Loucy (cell line): Measurements from ENCODE around the gene TDRD9.

Source experiments
- H2AFZ ChIP-seq: fragments of 200-600 bp; sonication (generic); 2 replicates; pipeline ENCODE4 v1.6.0; 2016; ENCODE audit warnings: antibody characterized with exemption, mild to moderate bottlenecking, low read length, moderate library complexity
- H3F3A ChIP-seq: fragments of 200-600 bp; 2 replicates; pipeline ENCODE4 v1.6.0; 2016; ENCODE audit warnings: antibody characterized with exemption, low read depth, mild to moderate bottlenecking
- H3K27me3 ChIP-seq: fragments of 200-600 bp; sonication (generic); 2 replicates; pipeline ENCODE4 v1.6.1; 2014; ENCODE audit warnings: low read length, mild to moderate bottlenecking; ENCODE audit not compliant: insufficient read depth, poor library complexity, severe bottlenecking
- H3K36me3 ChIP-seq: fragments of 200-600 bp; sonication (generic); 2 replicates; pipeline ENCODE4 v1.6.1; 2016; ENCODE audit warnings: low read length; ENCODE audit not compliant: insufficient read depth
- H3K4me1 ChIP-seq: fragments of 200-600 bp; sonication (generic); 2 replicates; pipeline ENCODE4 v1.5.1; 2014; ENCODE audit warnings: low read length, mild to moderate bottlenecking; ENCODE audit not compliant: insufficient read depth, poor library complexity, severe bottlenecking
- H3K4me2 ChIP-seq: fragments of 200-600 bp; sonication (generic); 2 replicates; pipeline ENCODE4 v1.6.0; 2014; ENCODE audit warnings: antibody characterized with exemption, low read length, low read depth, mild to moderate bottlenecking; ENCODE audit not compliant: poor library complexity, severe bottlenecking
- H3K4me3 ChIP-seq: fragments of 200-600 bp; sonication (generic); 2 replicates; pipeline ENCODE4 v1.5.1; 2014; ENCODE audit warnings: low read length, mild to moderate bottlenecking, mixed read lengths; ENCODE audit not compliant: poor library complexity, severe bottlenecking
- H3K79me2 ChIP-seq: fragments of 200-600 bp; sonication (generic); 2 replicates; pipeline ENCODE4 v1.6.1; 2014; ENCODE audit warnings: low read length; ENCODE audit not compliant: insufficient read depth
- H3K9ac ChIP-seq: fragments of 200-600 bp; sonication (generic); 2 replicates; pipeline ENCODE4 v1.6.0; 2014; ENCODE audit warnings: mild to moderate bottlenecking, low read depth, low read length, moderate library complexity; ENCODE audit not compliant: poor library complexity, severe bottlenecking
- H3K9me2 ChIP-seq: fragments of 200-600 bp; sonication (generic); replicated peaks from 2 replicates; pipeline ENCODE4 v1.6.1; 2016; ENCODE audit warnings: low read depth, low read length, mixed read lengths
- H3K9me3 ChIP-seq: fragments of 200-600 bp; sonication (generic); 2 replicates; pipeline ENCODE4 v1.6.1; 2014; ENCODE audit warnings: mild to moderate bottlenecking, antibody characterized with exemption, low read length, low read depth; ENCODE audit not compliant: insufficient read depth
- H4K20me1 ChIP-seq: fragments of 200-600 bp; sonication (generic); 2 replicates; pipeline ENCODE4 v1.6.0; 2014; ENCODE audit warnings: antibody characterized with exemption, low read length, mild to moderate bottlenecking; ENCODE audit not compliant: insufficient read depth, poor library complexity, severe bottlenecking
- CTCF ChIP-seq: fragments of 200-600 bp; sonication (generic); conservative IDR thresholded peaks from 2 replicates; pipeline ENCODE4 v1.5.1; 2014; ENCODE audit warnings: mild to moderate bottlenecking, antibody characterized with exemption, low read length
- EZH2phosphoT487 ChIP-seq: fragments of 200-600 bp; IDR thresholded peaks from 2 replicates; pipeline ENCODE4 v1.6.1; 2018; ENCODE audit warnings: antibody characterized with exemption, mild to moderate bottlenecking, moderate library complexity, borderline replicate concordance

The TDRD9 gene

GRCh38 chr14:104096751-104097700 is 168.8 kb downstream of the TDRD9 start:
- Histone ChIP-seq H3K9me2 (no peaks in the 10 kb centered on the region), H3K9ac (no peak overlapping the region)

GRCh38 chr14:104098272-104099095 is 170.2 kb downstream of the TDRD9 start:
- Histone ChIP-seq H3F3A (no peaks in the 10 kb centered on the region), H3K4me2 (no peak overlapping the region), H4K20me1 (no peaks in the 10 kb centered on the region), H3K9ac (no peak overlapping the region), H3K36me3 (no peaks in the 10 kb centered on the region), H2AFZ (no peak overlapping the region), H3K27me3 (no peaks in the 10 kb centered on the region), H3K4me3 (no peak overlapping the region), H3K9me2 (no peaks in the 10 kb centered on the region), H3K79me2 (no peaks in the 10 kb centered on the region), H3K9me3 (no peaks in the 10 kb centered on the region), H3K4me1 (no peaks in the 10 kb centered on the region)
- TF ChIP-seq CTCF = no peak
- TF ChIP-seq EZH2phosphoT487 = no peak

More at GRCh38 chr14:104096751-104097700, 168.8 kb downstream of the TDRD9 start:
- H3K36me3 ChIP-seq = no peaks in the 10 kb centered on the region
- H3K4me1 ChIP-seq = no peaks in the 10 kb centered on the region
- H3K4me3 ChIP-seq = no peak overlapping the region
- H3K9me3 ChIP-seq = no peaks in the 10 kb centered on the region
- H2AFZ ChIP-seq = no peak overlapping the region
- H3F3A ChIP-seq = no peaks in the 10 kb centered on the region
- no peaks in the 10 kb centered on the region for H3K27me3 ChIP-seq
- no peak overlapping the region for H3K4me2 ChIP-seq
- H4K20me1 ChIP-seq = no peaks in the 10 kb centered on the region
- no peaks in the 10 kb centered on the region for H3K79me2 ChIP-seq
- TF ChIP-seq CTCF = no peak; the same call in 1 of the 2 replicates
- no peak for TF ChIP-seq EZH2phosphoT487

- Histone ChIP-seq H3F3A (no peaks in the 10 kb centered on the region), H3K27me3 (no peaks in the 10 kb centered on the region), H3K4me2 (no peak overlapping the region), H3K9me3 (no peaks in the 10 kb centered on the region), H3K4me3 (no peak overlapping the region), H3K9ac (no peak overlapping the region), H3K36me3 (no peaks in the 10 kb centered on the region), H2AFZ (no peak overlapping the region), H3K4me1 (no peaks in the 10 kb centered on the region), H3K79me2 (no peaks in the 10 kb centered on the region), H3K9me2 (no peaks in the 10 kb centered on the region), H4K20me1 (no peaks in the 10 kb centered on the region)
- TF ChIP-seq EZH2phosphoT487 (no peak), CTCF (no peak)
Observed at GRCh38 chr14:104099096-104100041, 171.1 kb downstream of the TDRD9 start.
